ENCODE results near the gene SLC35A4. TPM values are rescaled to one million over a fixed set of nuclear protein-coding genes. Genes with fewer than 3 reads are reported as not detected.
"Not testable (repeated sequence)": the region's sequence is repeated elsewhere in the genome, so short reads cannot be mapped to it uniquely, and the experiment has no call there.

The SLC35A4 gene
- total RNA-seq, 1 donor from 2014 or later = 50.7 TPM

DNA sequence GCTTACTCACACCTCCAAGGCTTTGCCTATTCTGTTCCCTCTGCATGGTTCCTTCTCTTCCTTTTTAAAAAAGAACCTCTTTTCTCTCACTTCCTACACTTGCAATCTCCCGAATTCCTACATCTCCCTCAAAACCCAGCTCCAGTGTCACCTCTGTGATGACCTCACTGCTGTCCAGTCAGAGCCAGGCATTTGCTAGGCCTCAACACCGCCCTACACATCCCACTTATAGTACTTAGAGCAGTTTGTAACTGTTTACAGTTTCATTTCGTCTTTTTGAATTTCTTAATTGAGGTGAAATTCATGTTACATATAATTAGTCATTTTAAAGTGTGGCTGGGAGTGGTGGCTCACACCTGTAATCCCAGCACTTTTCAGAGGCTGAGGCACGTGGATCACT lies 37.5 kb downstream of the SLC35A4 start:
- H3K27ac Mint-ChIP-seq (ENCODE audit: unreplicated experiment) = no peak overlapping the region
- no peak for DNase-seq
- no peak for TF ChIP-seq CTCF (IDR thresholded peaks at IDR 0.05; ENCODE audit: partially characterized antibody, unreplicated experiment)
- peaks cover 3% of the 10 kb centered on the region for H3K27me3 Mint-ChIP-seq (ENCODE audit: unreplicated experiment)
- H3K36me3 Mint-ChIP-seq (ENCODE audit: unreplicated experiment) = no peaks in the 10 kb centered on the region
- no peaks in the 10 kb centered on the region for H3K9me3 Mint-ChIP-seq (ENCODE audit: unreplicated experiment)
- H3K4me3 Mint-ChIP-seq (ENCODE audit: unreplicated experiment) = no peak overlapping the region
- no peaks in the 10 kb centered on the region for H3K4me1 Mint-ChIP-seq (ENCODE audit: low read depth, unreplicated experiment)

GRCh38 chr5:140603446-140603698 lies 38.7 kb downstream of the SLC35A4 start:
- H3K27me3 Mint-ChIP-seq (ENCODE audit: unreplicated experiment); H3K4me1 Mint-ChIP-seq (ENCODE audit: low read depth, unreplicated experiment); H3K27ac Mint-ChIP-seq (ENCODE audit: unreplicated experiment); H3K36me3 Mint-ChIP-seq (ENCODE audit: unreplicated experiment); H3K4me3 Mint-ChIP-seq (ENCODE audit: unreplicated experiment); H3K9me3 Mint-ChIP-seq (ENCODE audit: unreplicated experiment); DNase-seq: not testable (repeated sequence)

- Mint-ChIP-seq H3K4me3 (ENCODE audit: unreplicated experiment) (no peak overlapping the region), H3K27ac (ENCODE audit: unreplicated experiment) (no peak overlapping the region), H3K4me1 (ENCODE audit: low read depth, unreplicated experiment) (no peaks in the 10 kb centered on the region), H3K36me3 (ENCODE audit: unreplicated experiment) (no peaks in the 10 kb centered on the region), H3K27me3 (ENCODE audit: unreplicated experiment) (peaks cover 3% of the 10 kb centered on the region), H3K9me3 (ENCODE audit: unreplicated experiment) (no peaks in the 10 kb centered on the region)
- no peak for TF ChIP-seq CTCF (IDR thresholded peaks at IDR 0.05; ENCODE audit: partially characterized antibody, unreplicated experiment)
- DNase-seq = no peak
These were observed 39.1 kb downstream of the SLC35A4 start for GRCh38 chr5:140603734-140604133.

DNA sequence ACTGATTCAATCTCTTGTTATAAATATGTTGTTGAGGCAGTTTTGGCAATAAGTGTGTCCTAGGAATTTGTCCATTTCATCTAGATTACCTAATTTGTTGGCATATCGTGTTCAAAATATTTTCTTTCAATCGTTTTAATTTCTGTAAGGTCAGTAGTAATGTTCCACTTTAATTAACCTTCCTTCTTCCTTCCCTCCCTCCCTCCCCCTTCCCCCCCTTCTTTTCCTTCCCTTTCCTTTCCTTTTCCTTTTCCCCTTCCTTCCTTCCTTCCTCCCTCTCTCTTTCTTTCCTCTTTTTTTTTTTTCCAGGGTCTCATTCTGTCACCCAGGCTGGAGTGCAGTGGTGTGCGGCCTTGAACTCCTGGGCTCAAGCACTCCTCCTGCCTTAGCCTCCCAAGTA lies 41.3 kb downstream of the SLC35A4 start:
- Mint-ChIP-seq H3K27me3 (ENCODE audit: unreplicated experiment) (peaks cover 3% of the 10 kb centered on the region), H3K4me3 (ENCODE audit: unreplicated experiment) (no peak overlapping the region), H3K27ac (ENCODE audit: unreplicated experiment) (no peak overlapping the region), H3K36me3 (ENCODE audit: unreplicated experiment) (no peaks in the 10 kb centered on the region), H3K4me1 (ENCODE audit: low read depth, unreplicated experiment) (no peaks in the 10 kb centered on the region), H3K9me3 (ENCODE audit: unreplicated experiment) (no peaks in the 10 kb centered on the region)
- TF ChIP-seq CTCF (IDR thresholded peaks at IDR 0.05; ENCODE audit: partially characterized antibody, unreplicated experiment) = no peak
- DNase-seq = no peak

DNA sequence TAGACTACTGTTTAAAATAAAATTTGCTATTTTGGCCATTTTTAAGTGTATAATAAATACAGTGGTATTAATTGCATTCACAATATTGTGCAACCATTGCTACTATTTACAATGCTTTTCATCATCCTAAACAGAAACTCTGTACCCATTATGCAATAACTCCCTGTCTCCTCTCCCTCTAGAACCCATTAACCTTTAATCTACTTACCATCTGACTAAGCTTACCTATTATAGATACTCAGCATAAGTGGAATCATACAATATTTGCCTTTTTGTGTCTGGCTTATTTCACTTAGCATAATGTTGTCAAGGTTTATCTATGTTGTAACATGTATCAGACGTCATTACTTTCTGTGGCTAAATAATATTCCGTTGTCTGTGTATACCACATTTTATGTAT lies 42.4 kb downstream of the SLC35A4 start:
- no peaks in the 10 kb centered on the region for H3K4me1 Mint-ChIP-seq (ENCODE audit: low read depth, unreplicated experiment)
- peaks cover 1% of the 10 kb centered on the region for H3K9me3 Mint-ChIP-seq (ENCODE audit: unreplicated experiment)
- no peak overlapping the region for H3K4me3 Mint-ChIP-seq (ENCODE audit: unreplicated experiment)
- H3K27ac Mint-ChIP-seq (ENCODE audit: unreplicated experiment) = no peak overlapping the region
- peaks cover 7% of the 10 kb centered on the region for H3K27me3 Mint-ChIP-seq (ENCODE audit: unreplicated experiment)
- no peak for DNase-seq
- TF ChIP-seq CTCF (IDR thresholded peaks at IDR 0.05; ENCODE audit: partially characterized antibody, unreplicated experiment) = no peak
- H3K36me3 Mint-ChIP-seq (ENCODE audit: unreplicated experiment) = peaks cover 8% of the 10 kb centered on the region

DNA sequence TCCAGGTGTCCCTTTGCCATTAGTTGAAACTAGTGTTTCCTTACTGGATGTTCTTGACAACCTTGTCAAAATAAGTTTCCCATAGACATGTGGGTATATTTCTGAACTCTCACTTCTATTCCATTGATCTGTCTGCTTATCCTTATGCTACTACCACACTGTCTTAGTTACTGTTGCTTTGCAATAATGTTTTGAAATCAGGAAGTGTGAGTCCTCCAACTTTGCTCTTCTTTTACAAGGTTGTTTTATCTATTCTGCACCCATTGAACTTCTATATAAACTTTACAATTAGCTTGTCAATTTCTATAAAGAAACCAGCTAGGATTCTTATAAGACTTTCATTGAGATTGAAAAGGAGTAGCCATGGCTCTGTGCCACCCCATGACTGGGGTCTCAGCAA lies 44.1 kb downstream of the SLC35A4 start:
- Mint-ChIP-seq H3K9me3 (ENCODE audit: unreplicated experiment) (peaks cover 1% of the 10 kb centered on the region), H3K36me3 (ENCODE audit: unreplicated experiment) (peaks cover 11% of the 10 kb centered on the region)
- no peak for TF ChIP-seq CTCF (IDR thresholded peaks at IDR 0.05; ENCODE audit: partially characterized antibody, unreplicated experiment)

More for the DNA sequence above, 44.1 kb downstream of the SLC35A4 start:
- DNase-seq = no peak
- H3K27ac Mint-ChIP-seq (ENCODE audit: unreplicated experiment) = no peak overlapping the region
- H3K4me3 Mint-ChIP-seq (ENCODE audit: unreplicated experiment) = no peak overlapping the region
- peaks cover 6% of the 10 kb centered on the region for H3K27me3 Mint-ChIP-seq (ENCODE audit: unreplicated experiment)
- H3K4me1 Mint-ChIP-seq (ENCODE audit: low read depth, unreplicated experiment) = no peaks in the 10 kb centered on the region

Data from glutamatergic neuron (in vitro differentiated cells).